GM10266 (cell line): Measurements from ENCODE around the gene DENND2D.

Experiments
- DNase-seq: peaks from one replicate; pipeline ENCODE4 v3.0.0; 2012; ENCODE audit errors: extremely low spot score
- TF ChIP-seq, protein P1 (sequence below): IDR thresholded peaks from 2 replicates; pipeline ENCODE4 v1.5.1; 2012; ENCODE audit warnings: mild to moderate bottlenecking, low read depth; ENCODE audit not compliant: control insufficient read depth, insufficient read depth; ENCODE audit errors: missing control alignments

The DENND2D gene

DNA sequence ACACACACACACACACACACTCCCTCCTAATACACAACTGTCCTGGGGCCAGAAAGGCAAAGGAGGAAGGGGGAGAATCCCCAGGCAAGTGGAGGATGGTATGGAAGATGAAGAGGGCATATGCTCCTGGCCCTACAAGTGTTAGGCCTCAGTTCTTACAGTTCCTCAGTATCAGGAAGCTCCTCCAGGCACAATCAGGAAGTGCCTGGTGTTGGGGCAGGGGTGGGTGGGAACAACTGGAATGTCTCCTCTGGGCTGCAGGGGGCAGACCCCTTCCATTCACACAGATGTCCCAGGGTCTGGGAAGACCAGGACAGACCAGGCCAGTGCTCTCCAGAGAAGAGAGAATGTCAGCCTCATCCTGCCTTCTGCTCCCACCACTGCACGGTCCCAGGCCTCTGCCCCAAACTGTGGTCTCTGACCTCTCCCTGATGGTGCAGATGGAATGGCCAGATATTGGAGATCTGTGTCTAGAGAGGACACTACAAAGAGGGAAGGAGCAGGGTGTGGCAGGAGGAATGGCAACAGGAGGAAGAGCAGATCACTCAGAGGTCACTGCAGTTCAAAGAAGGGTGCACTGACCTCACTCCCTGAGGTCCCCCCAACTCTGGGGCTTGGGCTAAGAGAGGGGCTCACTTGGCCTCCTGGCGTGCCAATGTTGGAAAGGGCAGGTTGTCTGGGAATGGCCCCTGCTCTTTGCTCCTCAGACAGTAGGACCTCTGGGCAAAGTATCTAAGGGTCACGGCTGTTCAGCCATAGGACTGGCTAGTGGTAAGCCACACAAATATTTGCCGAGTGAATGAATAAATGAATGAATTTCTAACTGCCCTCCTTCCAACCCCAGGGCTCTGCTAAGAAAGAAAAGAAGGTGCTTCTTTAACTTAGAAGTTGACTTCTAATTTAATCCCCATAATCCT is 2.5 kb upstream of the DENND2D start:
- TF ChIP-seq, protein P1, sequence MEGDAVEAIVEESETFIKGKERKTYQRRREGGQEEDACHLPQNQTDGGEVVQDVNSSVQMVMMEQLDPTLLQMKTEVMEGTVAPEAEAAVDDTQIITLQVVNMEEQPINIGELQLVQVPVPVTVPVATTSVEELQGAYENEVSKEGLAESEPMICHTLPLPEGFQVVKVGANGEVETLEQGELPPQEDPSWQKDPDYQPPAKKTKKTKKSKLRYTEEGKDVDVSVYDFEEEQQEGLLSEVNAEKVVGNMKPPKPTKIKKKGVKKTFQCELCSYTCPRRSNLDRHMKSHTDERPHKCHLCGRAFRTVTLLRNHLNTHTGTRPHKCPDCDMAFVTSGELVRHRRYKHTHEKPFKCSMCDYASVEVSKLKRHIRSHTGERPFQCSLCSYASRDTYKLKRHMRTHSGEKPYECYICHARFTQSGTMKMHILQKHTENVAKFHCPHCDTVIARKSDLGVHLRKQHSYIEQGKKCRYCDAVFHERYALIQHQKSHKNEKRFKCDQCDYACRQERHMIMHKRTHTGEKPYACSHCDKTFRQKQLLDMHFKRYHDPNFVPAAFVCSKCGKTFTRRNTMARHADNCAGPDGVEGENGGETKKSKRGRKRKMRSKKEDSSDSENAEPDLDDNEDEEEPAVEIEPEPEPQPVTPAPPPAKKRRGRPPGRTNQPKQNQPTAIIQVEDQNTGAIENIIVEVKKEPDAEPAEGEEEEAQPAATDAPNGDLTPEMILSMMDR, result peak; percentile 2
- DNase-seq, result no peak

DNA sequence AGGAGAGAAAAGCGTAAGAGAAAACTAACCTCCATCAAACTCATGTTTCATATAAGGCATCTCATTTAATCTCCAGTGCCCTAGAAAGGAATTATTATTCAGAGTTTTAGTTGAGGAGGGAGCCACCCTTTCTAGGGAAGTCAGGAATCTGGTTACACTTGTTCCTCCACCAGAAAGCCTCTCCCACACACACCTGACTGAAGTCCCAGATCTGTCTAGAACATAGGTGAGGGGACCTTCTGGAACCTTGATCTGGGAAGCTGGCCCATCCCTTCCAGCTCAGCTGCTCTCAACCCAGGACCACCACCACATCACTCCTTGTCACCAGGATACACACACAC is 1.9 kb upstream of the DENND2D start:
- no peak for DNase-seq
- TF ChIP-seq, protein P1, result no peak

DNA sequence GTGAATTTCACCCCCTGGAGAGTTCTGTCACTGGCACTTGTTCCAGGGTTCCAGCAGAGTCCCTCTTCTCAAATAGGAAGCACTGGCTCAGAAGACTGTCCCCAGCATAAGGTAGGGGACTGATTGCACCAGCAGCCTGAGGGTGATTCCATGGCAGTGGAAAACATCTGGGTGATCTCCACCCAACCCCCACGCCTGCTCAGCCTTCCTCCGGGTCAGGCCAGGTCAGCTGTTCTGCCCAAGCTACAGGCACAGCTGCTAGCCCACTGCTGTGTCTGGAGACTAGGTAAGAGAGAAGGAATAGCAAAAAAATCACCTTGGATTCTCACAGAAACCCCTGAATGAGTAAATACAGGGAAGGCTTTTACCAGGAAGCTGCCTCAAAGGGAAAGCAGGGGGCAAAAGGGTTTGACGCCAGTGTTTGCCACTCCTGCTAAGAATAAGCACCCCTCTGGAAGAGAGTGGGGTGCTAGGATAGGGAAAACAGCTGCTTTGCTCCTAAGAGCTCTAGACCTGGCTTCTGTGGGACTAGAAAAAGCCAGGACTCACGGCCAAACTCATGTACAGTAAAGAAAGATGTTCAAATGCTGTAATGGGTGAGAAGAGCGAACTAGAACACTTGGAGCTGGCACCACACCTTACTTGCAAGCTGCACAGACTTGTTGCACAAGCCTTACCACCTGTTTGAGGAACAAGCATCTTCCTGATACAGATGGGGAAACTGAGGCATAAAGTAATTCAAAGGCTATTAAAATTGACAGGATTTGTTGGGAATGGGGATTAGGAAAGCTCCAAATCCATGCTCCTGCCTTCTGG is 1.0 kb upstream of the DENND2D start:
- no peak for DNase-seq
- TF ChIP-seq, protein P1, result no peak

DNA sequence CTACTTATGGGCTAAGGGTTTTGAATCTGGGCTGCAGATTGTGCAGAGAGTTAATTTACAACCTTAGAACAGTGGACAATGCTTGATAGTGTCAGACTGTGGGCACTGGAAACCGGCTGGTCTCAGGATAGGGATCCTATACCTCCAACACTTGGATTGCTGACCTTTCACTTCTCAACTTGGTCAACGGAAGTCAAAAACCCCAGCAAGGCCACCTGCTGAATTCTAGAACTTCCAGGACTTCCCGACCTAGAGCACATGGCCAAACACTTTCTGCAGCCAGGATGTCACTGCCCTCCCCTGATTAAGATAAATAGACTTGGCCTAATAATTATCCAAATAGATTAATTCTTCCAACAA is 336 bp upstream of the DENND2D start:
- TF ChIP-seq, protein P1, result no peak
- DNase-seq, result no peak

DNA sequence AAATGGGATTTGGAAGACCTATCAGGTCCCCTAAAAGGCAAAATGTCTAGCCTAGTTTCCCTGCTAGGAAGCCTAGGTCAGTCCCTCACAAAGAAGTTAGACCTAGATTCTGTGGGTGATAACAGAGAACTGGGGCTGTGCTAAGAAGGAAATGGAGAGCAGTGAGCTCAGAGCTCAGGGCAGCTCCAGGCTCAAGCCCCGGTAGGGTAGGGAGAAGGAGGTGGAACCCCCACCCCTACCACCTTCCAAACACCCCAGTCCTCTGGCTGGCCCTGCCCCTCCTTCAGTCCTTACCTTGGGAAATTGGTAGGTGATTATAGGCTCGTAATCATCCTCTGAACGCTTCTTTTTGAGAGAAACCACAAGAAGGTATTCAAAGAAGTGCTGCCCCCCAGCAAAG is 1.1 kb downstream of the DENND2D start:
- no peak for DNase-seq
- TF ChIP-seq, protein P1, result no peak

DNA sequence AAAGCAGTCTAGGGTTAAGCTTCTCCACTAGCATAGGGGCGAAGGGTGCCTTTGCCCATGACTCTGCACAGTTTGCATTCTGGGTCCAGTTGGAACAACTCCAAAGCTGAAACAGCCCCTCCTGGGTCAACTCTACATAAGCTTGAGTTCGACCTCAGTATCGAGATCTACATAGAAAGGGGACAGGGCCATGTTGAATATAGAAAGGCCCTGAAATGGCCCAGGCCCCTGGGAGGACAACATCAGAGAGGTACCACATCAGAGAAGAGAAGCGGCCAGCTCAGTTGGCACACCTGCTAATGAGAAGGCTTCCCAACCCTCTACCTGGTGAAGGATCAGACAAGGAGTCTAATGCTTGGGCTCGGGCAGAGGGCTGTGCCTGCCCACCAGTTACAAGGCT is 1.6 kb downstream of the DENND2D start:
- DNase-seq, result no peak
- TF ChIP-seq, protein P1, result no peak
